Kidney epithelial cell (primary cell): Measurements from ENCODE around the gene BCL11B. TPM values are rescaled to one million over a fixed set of nuclear protein-coding genes. Genes with fewer than 3 reads are reported as not detected.

Experiments used
- DNase-seq: peaks from one replicate; pipeline ENCODE4 v3.0.0-alpha.2; 2010; ENCODE audit warnings: low read depth
- H3K27me3 ChIP-seq: 2 replicates; pipeline ENCODE4 v1.6.0; 2011; ENCODE audit warnings: low read length; ENCODE audit not compliant: control insufficient read depth, insufficient read depth
- H3K36me3 ChIP-seq: 2 replicates; pipeline ENCODE4 v1.5.1; 2011; ENCODE audit warnings: low read length; ENCODE audit not compliant: control insufficient read depth, insufficient read depth
- H3K4me3 ChIP-seq: 2 replicates; pipeline ENCODE4 v1.5.1; 2011; ENCODE audit warnings: low read depth, mild to moderate bottlenecking, control low read depth, low read length
- total RNA-seq: library from RNA; depleted of rRNA; stranded (reverse); fragments of >200 nt; gene quantifications from 2 replicates; pipeline ENCODE4 v1.2.3, GENCODE V29; 2015
- TF ChIP-seq, protein P1 (sequence below): IDR thresholded peaks from 2 replicates; pipeline ENCODE4 v1.5.1; 2011; ENCODE audit warnings: mild to moderate bottlenecking, moderate library complexity, low read length, control low read depth, inconsistent platforms; ENCODE audit not compliant: insufficient read depth, poor library complexity, severe bottlenecking

BCL11B gene
- total RNA-seq, 1 donor from 2014 or later: 2.3 TPM

DNA sequence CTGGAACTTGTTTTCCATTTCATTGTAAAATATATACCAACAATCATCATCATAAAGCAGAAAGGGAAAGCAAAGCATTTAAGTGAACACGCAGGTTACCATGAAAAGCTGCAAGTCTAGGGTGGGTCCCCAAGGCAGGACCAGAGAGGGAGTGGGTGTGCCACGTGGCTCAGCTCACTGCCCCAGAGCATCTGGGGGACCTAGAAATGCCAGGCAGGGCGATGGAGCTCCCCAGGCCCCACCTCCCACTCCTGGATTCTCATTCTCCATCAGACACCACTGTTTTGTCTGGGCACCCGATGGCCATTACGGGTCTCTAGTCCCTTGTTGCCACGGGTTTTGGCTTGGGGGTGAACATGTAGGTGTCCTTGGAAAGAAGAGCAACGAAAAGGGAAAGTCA lies 34.7 kb downstream of the BCL11B start:
- DNase-seq: no peak
- TF ChIP-seq, protein P1, sequence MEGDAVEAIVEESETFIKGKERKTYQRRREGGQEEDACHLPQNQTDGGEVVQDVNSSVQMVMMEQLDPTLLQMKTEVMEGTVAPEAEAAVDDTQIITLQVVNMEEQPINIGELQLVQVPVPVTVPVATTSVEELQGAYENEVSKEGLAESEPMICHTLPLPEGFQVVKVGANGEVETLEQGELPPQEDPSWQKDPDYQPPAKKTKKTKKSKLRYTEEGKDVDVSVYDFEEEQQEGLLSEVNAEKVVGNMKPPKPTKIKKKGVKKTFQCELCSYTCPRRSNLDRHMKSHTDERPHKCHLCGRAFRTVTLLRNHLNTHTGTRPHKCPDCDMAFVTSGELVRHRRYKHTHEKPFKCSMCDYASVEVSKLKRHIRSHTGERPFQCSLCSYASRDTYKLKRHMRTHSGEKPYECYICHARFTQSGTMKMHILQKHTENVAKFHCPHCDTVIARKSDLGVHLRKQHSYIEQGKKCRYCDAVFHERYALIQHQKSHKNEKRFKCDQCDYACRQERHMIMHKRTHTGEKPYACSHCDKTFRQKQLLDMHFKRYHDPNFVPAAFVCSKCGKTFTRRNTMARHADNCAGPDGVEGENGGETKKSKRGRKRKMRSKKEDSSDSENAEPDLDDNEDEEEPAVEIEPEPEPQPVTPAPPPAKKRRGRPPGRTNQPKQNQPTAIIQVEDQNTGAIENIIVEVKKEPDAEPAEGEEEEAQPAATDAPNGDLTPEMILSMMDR: no peak
- no peaks in the 10 kb centered on the region for H3K36me3 ChIP-seq
- H3K4me3 ChIP-seq: no peak overlapping the region
- H3K27me3 ChIP-seq: no peaks in the 10 kb centered on the region

DNA sequence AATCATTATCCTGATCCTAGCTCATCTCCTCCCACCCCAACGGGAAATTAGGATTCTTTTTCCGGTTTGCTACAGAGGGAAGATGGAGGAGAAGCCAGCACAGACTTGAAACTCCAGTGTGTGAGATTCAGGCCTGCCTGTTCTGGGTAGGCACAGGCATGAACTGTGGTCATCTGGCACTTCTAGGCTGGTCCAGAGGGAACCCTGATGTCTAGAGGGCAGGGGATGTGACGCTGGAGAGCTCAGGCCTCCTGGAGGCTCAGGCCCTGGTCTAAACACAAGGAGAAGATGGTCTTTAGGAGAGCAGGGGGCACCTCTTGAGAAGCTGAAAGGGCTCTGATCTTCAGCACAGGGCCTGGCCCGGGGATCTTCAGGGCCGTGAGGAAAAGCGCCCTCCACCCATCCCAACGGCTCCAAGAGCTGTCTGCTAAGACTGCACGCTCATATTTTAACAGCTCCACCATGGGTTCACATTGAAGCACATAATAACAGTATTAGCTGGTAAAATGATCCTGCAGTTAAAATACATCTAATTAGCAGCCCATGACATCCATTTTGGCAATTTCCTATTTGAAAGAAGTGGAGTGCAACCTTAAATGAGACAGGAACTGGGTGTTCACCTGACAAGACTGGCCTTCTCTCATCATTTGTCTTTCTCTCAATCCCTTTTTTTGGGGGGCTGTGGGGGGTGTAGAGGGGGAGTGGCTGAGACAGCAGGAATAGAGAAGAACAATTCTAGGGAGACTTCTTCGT lies 35.4 kb downstream of the BCL11B start:
- no peaks in the 10 kb centered on the region for H3K27me3 ChIP-seq
- DNase-seq: no peak
- no peak overlapping the region for H3K4me3 ChIP-seq
- TF ChIP-seq, protein P1: no peak
- H3K36me3 ChIP-seq: no peaks in the 10 kb centered on the region

DNA sequence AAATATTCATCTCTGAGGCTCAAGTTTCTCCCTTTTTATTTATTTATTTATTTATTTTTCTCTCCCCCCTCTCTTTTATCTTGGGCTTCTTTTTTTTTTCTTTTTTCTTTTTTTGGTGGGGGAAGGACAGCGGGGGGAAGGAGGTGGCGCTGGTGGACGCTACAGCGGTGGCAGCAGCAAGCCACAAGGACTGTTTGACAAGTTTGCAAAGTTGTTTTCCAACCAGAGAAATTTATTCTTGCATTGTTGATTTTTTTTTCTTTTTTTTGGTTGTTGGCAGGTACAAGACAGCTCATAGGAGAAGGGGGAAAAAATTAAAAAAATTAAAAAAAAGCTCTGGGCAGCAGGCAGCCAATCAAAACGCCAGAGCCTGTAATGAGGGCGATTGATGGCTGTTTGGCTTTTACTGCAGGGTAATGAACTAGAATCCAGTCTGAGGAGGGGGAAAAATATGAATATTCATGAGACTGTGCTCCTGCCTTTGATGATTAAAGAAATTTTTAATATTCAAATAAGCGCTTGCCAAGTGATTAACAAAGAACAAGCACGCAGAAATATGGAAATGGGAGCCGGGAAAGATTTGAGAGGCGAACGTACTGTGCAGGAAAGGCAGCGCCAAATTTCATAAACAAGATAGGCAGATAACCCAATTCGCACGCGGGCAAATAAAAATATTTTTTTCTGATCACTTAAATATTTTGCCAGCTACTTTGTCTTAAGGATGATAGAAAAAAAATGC lies 36.2 kb downstream of the BCL11B start:
- no peaks in the 10 kb centered on the region for H3K36me3 ChIP-seq
- H3K4me3 ChIP-seq: no peak overlapping the region
- no peak for DNase-seq
- TF ChIP-seq, protein P1: no peak
- H3K27me3 ChIP-seq: peaks cover 5% of the 10 kb centered on the region

DNA sequence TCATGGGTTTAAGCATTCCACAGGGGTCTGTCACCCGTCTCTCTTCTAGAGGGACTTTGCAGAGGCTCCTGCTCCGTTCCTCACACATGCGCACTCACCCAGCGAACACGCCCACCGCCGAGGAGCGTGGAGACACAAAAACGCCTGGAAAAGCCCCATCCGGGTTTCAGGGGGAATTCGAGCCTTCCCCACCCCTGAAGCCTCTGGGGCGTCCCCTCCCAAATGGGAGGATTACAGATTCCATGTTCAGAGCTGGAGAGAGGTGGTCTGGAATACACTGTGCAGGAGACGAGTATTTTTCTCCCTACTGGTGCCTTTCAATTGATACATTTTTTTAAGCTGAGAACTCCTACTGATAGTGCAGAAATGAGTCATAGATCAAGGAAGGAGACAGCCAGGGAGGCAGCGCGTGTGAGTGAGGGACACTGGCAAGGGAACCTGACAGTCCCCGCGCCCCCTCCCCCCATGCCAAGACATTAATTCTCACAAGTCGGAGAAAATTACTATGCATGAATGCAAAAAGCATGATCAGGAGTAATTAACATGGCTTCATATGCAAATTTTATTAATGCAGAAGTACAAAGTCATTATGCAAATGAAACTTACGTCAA lies 36.9 kb downstream of the BCL11B start:
- Histone ChIP-seq H3K27me3 (peaks cover 5% of the 10 kb centered on the region), H3K36me3 (no peaks in the 10 kb centered on the region), H3K4me3 (no peak overlapping the region)
- TF ChIP-seq, protein P1: no peak
- DNase-seq: no peak

DNA sequence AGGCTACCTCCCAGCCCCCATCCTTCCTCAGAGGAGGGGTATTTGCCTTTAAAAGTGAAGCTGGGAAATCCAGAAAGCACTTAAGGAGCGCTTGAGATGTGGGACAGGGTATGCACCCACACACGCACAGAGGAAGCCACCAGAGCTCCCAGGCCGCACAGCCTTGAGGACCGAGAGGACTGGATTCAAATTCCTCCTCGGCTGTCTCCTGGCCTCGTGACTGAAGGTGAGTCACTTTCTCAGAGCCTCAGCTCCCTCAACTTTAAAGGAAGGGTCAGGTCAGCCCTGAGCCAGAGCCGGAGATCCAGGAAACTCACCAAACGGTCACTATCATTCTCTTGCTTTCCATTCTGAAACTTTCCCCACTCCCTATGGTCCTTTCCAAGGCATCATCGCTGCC lies 37.6 kb downstream of the BCL11B start:
- H3K36me3 ChIP-seq: no peaks in the 10 kb centered on the region
- H3K27me3 ChIP-seq: peaks cover 9% of the 10 kb centered on the region
- H3K4me3 ChIP-seq: no peak overlapping the region
- TF ChIP-seq, protein P1: no peak
- no peak for DNase-seq
